Measurements from ENCODE around the gene FNDC3A.

The FNDC3A gene

DNA sequence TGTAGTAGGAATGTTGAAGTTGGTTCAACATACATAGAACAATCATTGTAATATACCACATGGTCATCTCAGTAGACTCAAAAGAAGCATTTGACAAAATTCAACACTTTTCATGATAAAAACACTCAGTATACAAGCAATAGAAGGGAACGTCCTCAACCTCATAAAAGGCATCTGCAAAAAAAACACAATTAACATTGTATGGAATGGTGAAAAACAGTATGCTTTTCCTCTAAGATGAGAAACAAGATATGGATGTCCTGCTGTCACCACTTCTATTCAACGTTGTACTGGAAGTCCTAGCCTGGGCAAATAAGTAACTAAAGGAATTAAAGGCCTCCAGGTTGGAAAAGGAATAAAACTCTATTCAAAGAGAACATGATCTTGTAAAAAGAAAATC, 54.5 kb downstream of the FNDC3A start:
- Histone ChIP-seq H3K27me3 (ENCODE audit: insufficient read depth, poor library complexity, severe bottlenecking) (no peaks in the 10 kb centered on the region), H3K9me3 (ENCODE audit: severe bottlenecking) (no peaks in the 10 kb centered on the region)

DNA sequence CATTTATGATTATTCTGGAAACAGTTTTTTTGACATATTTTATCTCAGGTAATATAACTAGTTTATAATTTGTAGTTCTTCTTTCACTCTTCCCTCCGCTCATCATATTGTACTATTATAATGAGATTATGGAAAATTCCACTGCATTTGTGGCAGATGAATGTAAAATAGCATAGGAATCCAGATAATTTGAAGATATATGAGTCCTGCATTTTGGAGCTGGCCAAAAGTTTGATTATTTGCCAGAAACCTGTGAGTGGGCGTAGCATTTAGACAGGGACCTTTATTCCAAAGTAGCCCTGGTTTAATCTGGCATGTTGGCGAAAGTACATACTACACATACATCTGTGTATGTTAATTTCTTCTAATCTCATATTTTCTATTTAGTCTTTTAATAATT, 65.2 kb downstream of the FNDC3A start:
- Histone ChIP-seq H3K27ac (ENCODE audit: poor library complexity, severe bottlenecking) (no peak overlapping the region), H3K4me3 (ENCODE audit: severe bottlenecking) (no peak overlapping the region), H3K9me3 (ENCODE audit: severe bottlenecking) (no peaks in the 10 kb centered on the region), H3K4me1 (ENCODE audit: insufficient read depth, poor library complexity, severe bottlenecking) (no peaks in the 10 kb centered on the region), H3K27me3 (ENCODE audit: insufficient read depth, poor library complexity, severe bottlenecking) (no peaks in the 10 kb centered on the region), H3K36me3 (ENCODE audit: low read depth) (no peaks in the 10 kb centered on the region)
- ATAC-seq (ENCODE audit: low read depth) (no peak), DNase-seq (ENCODE audit: low spot score) (no peak)
- TF ChIP-seq, protein P1, sequence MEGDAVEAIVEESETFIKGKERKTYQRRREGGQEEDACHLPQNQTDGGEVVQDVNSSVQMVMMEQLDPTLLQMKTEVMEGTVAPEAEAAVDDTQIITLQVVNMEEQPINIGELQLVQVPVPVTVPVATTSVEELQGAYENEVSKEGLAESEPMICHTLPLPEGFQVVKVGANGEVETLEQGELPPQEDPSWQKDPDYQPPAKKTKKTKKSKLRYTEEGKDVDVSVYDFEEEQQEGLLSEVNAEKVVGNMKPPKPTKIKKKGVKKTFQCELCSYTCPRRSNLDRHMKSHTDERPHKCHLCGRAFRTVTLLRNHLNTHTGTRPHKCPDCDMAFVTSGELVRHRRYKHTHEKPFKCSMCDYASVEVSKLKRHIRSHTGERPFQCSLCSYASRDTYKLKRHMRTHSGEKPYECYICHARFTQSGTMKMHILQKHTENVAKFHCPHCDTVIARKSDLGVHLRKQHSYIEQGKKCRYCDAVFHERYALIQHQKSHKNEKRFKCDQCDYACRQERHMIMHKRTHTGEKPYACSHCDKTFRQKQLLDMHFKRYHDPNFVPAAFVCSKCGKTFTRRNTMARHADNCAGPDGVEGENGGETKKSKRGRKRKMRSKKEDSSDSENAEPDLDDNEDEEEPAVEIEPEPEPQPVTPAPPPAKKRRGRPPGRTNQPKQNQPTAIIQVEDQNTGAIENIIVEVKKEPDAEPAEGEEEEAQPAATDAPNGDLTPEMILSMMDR (IDR thresholded peaks at IDR 0.05; ENCODE audit: poor library complexity, severe bottlenecking): no peak

More for the DNA sequence above, 54.5 kb downstream of the FNDC3A start:
- H3K4me3 ChIP-seq (ENCODE audit: severe bottlenecking): no peak overlapping the region
- DNase-seq (ENCODE audit: low spot score) (no peak), ATAC-seq (ENCODE audit: low read depth) (no peak)
- no peaks in the 10 kb centered on the region for H3K36me3 ChIP-seq (ENCODE audit: low read depth)
- H3K27ac ChIP-seq (ENCODE audit: poor library complexity, severe bottlenecking): no peak overlapping the region
- no peaks in the 10 kb centered on the region for H3K4me1 ChIP-seq (ENCODE audit: insufficient read depth, poor library complexity, severe bottlenecking)
- TF ChIP-seq, protein P1 (IDR thresholded peaks at IDR 0.05; ENCODE audit: poor library complexity, severe bottlenecking): no peak

DNA sequence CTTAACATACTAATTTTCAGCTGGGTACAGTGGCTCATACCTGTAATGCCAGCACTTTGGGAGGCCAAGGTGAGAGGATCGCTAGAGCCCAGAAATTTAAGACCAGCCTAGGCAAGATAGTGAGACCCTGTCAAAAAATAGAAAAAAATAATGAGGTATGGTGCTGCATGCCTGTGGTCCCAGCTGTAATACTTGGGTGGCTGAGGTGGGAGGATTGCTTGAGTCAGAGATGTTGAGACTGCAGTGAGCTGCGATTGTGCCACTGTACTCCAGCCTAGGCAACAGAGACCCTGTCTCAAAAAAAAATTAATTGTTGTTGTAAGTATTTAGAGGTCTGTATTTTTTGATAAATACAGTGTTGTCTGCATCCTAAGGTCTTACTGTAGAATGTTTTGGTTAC, 66.8 kb downstream of the FNDC3A start:
- Histone ChIP-seq H3K36me3 (ENCODE audit: low read depth) (no peaks in the 10 kb centered on the region), H3K27me3 (ENCODE audit: insufficient read depth, poor library complexity, severe bottlenecking) (no peaks in the 10 kb centered on the region), H3K4me3 (ENCODE audit: severe bottlenecking) (no peak overlapping the region), H3K4me1 (ENCODE audit: insufficient read depth, poor library complexity, severe bottlenecking) (no peaks in the 10 kb centered on the region), H3K27ac (ENCODE audit: poor library complexity, severe bottlenecking) (no peak overlapping the region), H3K9me3 (ENCODE audit: severe bottlenecking) (no peaks in the 10 kb centered on the region)
- DNase-seq (ENCODE audit: low spot score): no peak
- ATAC-seq (ENCODE audit: low read depth): no peak
- TF ChIP-seq, protein P1 (IDR thresholded peaks at IDR 0.05; ENCODE audit: poor library complexity, severe bottlenecking): no peak

DNA sequence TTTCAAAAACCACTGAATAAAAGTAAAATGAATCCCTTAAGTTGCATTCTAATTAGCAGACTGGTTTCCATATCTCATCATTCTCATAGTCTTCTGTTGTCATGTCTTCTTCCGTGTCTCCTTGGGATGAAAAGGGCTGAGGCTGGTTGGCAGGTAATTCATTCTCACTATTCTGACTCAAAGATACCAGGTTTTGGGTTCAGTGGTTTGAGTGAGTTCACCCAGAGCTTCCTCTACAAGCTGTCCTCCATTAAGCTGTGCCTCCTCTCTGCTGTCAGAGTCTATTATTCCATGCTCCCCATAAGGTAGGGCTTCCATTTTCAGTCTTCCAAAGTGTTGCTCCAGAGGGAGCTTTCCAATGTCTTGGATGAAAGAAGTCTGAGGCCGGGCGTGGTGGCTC, 68.3 kb downstream of the FNDC3A start:
- Histone ChIP-seq H3K4me1 (ENCODE audit: insufficient read depth, poor library complexity, severe bottlenecking) (no peaks in the 10 kb centered on the region), H3K27me3 (ENCODE audit: insufficient read depth, poor library complexity, severe bottlenecking) (no peaks in the 10 kb centered on the region), H3K27ac (ENCODE audit: poor library complexity, severe bottlenecking) (no peak overlapping the region), H3K36me3 (ENCODE audit: low read depth) (no peaks in the 10 kb centered on the region), H3K4me3 (ENCODE audit: severe bottlenecking) (no peak overlapping the region), H3K9me3 (ENCODE audit: severe bottlenecking) (no peaks in the 10 kb centered on the region)
- no peak for ATAC-seq (ENCODE audit: low read depth)
- TF ChIP-seq, protein P1 (IDR thresholded peaks at IDR 0.05; ENCODE audit: poor library complexity, severe bottlenecking): no peak
- no peak for DNase-seq (ENCODE audit: low spot score)

DNA sequence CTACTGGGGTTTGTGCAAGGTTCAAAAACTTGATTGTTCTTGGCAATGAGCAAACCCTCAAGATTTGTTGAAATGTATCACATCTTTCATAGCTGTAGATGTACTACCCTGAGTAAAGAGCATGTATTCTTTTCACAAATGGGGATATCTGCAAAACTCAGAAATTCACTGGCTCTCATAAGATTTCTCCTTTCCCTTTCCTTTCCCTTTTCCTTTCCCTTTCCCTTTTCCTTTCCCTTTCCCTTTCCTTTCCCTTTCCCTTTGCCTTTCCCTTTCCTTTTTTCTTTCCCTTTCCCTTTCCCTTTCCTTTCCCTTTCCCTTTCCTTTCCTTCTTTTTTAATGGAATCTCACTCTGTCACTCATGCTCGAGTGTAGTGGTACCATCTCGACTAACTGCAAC, 69.1 kb downstream of the FNDC3A start:
- H3K36me3 ChIP-seq (ENCODE audit: low read depth): no peaks in the 10 kb centered on the region
- no peaks in the 10 kb centered on the region for H3K9me3 ChIP-seq (ENCODE audit: severe bottlenecking)
- DNase-seq (ENCODE audit: low spot score): no peak
- no peak overlapping the region for H3K27ac ChIP-seq (ENCODE audit: poor library complexity, severe bottlenecking)
- H3K4me3 ChIP-seq (ENCODE audit: severe bottlenecking): no peak overlapping the region
- ATAC-seq (ENCODE audit: low read depth): no peak
- no peaks in the 10 kb centered on the region for H3K4me1 ChIP-seq (ENCODE audit: insufficient read depth, poor library complexity, severe bottlenecking)
- H3K27me3 ChIP-seq (ENCODE audit: insufficient read depth, poor library complexity, severe bottlenecking): no peaks in the 10 kb centered on the region
- TF ChIP-seq, protein P1 (IDR thresholded peaks at IDR 0.05; ENCODE audit: poor library complexity, severe bottlenecking): no peak

Data from RWPE2 (cell line).